SU-DHL-6 (cell line): ENCODE measurements around the gene SAMSN1.

Experiments
- CTCF ChIP-seq: fragments of 200-600 bp; sonication (generic); IDR thresholded peaks from one replicate; pipeline ENCODE4 v1.5.1; 2017; ENCODE audit warnings: antibody characterized with exemption, mild to moderate bottlenecking, low read length, moderate library complexity; ENCODE audit not compliant: insufficient read depth, poor library complexity, severe bottlenecking
- EZH2phosphoT487 ChIP-seq: fragments of 200-600 bp; sonication (generic), shearing (Covaris generic); conservative IDR thresholded peaks from 2 replicates; pipeline ENCODE4 v1.6.1; 2018; ENCODE audit warnings: mild to moderate bottlenecking, antibody characterized with exemption, low read length, moderate library complexity, mixed read lengths

- no peak for TF ChIP-seq EZH2phosphoT487
- no peak for TF ChIP-seq CTCF
Observed at GRCh38 chr21:14569868-14570267, 23.8 kb upstream of the SAMSN1 start.
